GM19452 (cell line): ENCODE measurements around the gene PEX5.

ENCODE experiments used
- ATAC-seq: cut with Tn5 transposase; IDR thresholded peaks from one replicate; pipeline ENCODE4 v1.9.1; 2021; ENCODE audit not compliant: unreplicated experiment

The PEX5 gene

DNA sequence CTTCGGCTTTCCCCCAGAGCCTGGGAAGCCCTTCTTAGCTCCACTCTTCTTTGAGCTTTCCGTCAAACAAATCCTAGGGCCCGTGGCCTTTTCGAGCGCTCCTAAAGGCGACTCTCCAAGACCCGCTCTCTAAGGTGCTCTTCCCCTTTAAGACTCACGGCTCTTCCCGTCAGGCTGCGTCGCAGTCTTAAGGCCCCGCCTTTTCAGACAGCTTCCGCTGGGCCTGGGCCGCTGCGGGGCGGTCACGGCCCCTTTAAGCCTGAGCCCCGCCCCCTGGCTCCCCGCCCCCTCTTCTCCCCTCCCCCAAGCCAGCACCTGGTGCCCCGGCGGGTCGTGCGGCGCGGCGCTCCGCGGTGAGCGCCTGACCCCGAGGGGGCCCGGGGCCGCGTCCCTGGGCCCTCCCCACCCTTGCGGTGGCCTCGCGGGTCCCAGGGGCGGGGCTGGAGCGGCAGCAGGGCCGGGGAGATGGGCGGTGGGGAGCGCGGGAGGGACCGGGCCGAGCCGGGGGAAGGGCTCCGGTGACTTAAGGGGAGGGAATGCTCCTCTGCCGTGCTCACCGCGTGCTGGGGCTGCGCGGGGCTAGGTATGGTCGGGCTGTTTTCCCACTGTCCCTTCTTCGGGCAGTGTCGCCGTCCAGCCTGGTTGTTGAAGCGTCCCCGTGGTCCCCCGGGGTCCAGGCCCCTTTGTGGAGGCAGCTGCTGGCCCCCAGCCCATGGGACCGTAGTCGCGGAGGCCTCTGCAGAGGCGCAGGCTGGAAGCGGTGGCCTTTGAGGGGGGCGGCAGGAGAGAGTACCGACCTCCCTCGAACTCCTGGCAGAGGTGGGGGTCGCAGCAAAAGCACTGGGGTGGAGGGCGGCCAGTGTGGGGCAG is at the start of gene PEX5:
Gene PEX5, plus strand, starts transcription at position 289 of the 870 bp plus-strand sequence. CDS start 692 bp downstream, outside the sequence.
- ATAC-seq, result peak; percentile 93

DNA sequence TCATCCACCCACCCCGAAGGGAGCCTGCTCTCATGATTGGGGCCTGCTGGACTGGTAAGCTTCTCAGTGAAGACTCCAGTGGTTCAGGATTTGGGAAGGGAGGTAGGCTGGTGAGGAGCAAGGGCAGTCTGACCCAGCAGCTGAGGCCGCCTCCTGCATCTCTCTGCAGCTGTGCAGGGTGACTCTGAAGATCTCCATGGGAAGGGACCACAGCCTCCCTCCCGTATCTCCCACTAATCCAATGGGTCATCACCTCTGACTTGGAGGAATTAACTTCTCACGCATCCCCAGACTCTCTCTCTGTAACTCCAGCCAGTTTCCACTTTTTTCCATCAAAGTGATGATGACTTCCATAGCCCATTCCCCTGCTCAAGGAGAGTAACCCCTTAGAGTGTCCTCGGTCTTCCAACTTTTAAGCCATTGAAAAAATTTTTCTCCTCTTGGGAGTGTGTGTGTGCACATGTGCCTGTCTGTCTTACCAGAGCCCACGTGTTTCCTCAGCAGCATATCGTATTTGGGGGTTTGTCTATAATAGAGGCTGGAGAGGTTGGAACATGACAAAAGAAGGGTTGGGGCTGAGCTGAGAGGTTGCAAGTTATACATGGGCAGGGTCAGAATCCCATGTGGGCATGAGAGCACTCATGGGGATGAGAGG is 48.0 kb upstream of the PEX5 start:
- ATAC-seq, result no peak

GRCh38 chr12:7142056-7142644 is 47.3 kb upstream of the PEX5 start:
- ATAC-seq, result no peak

DNA sequence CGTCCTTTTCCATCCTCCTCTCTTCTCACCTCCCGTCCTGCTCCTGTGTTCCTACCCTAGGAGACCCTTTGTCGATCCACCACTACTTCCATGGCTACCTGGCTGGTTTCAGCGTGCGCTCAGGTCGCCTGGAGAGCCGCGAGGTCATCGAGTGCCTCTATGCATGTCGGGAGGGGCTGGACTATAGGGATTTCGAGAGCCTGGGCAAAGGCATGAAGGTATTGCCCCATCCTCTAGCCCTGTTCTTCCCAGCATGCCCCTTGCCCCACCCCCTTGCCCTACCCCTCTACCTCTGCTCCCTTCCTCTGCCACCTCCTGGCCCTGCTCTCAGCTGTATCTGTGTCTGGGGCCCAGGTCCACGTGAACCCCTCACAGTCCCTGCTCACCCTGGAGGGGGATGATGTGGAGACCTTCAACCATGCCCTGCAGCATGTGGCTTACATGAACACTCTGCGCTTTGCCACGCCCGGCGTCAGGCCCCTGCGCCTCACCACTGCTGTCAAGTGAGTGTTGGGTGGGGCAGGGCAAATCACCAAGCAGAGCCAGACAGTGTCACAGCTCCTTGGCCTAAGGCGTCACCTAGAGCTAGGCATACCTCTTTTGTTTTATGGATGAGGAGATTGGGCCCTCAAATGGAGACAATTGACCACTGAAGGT is 46.5 kb upstream of the PEX5 start:
- no peak for ATAC-seq

DNA sequence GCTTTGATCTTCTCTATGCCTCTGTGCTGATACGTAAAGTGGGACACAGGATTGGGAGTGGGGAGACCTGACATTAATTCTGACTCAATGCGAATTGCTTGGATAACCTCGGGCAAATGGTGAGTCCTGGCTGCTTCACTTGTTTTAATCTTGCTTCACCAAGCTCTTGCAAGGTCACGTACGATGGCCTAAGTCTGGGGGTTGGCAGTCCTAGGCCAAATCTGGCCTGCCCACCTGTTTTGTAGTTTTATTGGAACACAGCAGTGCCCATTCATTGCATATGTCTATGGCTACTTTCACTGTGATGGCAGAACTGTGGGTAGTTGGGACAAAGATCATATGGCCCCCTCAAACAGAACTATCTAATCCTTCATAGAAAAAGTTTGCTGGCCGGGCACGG is 45.9 kb upstream of the PEX5 start:
- ATAC-seq, result no peak

DNA sequence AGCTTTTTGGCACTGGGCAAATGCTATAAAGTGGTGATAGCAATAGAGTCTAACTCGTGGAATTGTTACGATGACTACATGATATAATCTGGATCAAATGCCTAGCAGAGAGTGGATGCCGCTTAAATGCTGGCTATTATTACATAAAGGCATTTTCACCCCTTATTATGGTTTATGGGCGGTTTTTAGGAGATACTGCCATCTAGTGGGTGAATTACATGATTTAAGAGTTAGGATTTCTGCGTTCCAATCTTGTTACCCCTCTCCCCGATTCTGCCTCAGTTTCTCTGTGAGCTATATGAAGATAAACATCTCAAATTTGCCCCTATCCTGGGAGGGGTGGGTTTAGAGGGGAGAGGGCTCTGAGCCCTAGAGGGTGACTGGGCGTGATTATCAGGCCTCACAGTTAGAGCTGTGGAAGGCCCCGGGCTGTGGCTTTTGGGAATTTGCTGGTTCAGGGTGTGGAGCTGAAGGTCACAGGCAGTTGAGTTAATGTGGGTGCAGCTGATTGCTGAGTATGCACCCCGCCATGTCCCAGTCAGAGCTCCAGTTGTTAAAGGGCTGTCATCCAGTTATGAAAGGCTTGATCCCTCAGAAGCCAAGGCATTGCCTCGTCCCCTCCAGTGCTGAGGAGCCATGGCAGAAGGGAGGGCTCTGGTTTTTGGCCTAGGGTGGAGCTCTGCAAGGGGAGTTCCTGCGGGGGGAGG is 44.9 kb upstream of the PEX5 start:
- no peak for ATAC-seq

- ATAC-seq, result no peak
Observed at GRCh38 chr12:7145671-7146070, 43.8 kb upstream of the PEX5 start.

- ATAC-seq, result no peak
Observed at GRCh38 chr12:7146228-7146627, 43.3 kb upstream of the PEX5 start.

GRCh38 chr12:7146906-7147305 is 42.6 kb upstream of the PEX5 start:
- ATAC-seq, result no peak

GRCh38 chr12:7150356-7150755 is 39.1 kb upstream of the PEX5 start:
- no peak for ATAC-seq

- ATAC-seq, result no peak
Observed at GRCh38 chr12:7150841-7151240, 38.6 kb upstream of the PEX5 start.

GRCh38 chr12:7151532-7151931 is 38.0 kb upstream of the PEX5 start:
- ATAC-seq, result no peak

GRCh38 chr12:7152818-7153217 is 36.7 kb upstream of the PEX5 start:
- ATAC-seq, result no peak

- no peak for ATAC-seq
Observed at GRCh38 chr12:7154042-7154441, 35.4 kb upstream of the PEX5 start.

GRCh38 chr12:7154901-7155470 is 34.5 kb upstream of the PEX5 start:
- no peak for ATAC-seq

GRCh38 chr12:7155471-7156034 is 33.9 kb upstream of the PEX5 start:
- no peak for ATAC-seq

- ATAC-seq, result no peak
Observed at GRCh38 chr12:7156259-7157197, 33.0 kb upstream of the PEX5 start.

DNA sequence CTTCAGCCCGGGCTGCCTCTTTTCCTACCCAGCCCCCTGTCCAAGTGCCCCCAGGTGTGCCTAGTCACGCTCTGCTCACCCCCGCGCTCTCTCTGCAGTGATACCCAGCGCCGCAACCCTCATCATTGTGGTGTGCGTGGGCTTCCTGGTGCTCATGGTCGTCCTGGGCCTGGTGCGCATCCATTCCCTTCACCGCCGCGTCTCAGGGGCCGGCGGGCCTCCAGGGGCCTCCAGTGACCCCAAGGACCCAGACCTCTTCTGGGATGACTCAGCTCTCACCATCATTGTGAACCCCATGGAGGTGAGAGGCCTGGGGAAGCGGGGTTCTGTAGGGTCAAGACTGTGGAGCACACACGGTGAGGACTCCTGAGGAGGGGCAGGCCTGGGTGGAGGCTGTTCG is 32.1 kb upstream of the PEX5 start:
- ATAC-seq, result no peak
